ENCODE data around the gene ATCAY.

DNA sequence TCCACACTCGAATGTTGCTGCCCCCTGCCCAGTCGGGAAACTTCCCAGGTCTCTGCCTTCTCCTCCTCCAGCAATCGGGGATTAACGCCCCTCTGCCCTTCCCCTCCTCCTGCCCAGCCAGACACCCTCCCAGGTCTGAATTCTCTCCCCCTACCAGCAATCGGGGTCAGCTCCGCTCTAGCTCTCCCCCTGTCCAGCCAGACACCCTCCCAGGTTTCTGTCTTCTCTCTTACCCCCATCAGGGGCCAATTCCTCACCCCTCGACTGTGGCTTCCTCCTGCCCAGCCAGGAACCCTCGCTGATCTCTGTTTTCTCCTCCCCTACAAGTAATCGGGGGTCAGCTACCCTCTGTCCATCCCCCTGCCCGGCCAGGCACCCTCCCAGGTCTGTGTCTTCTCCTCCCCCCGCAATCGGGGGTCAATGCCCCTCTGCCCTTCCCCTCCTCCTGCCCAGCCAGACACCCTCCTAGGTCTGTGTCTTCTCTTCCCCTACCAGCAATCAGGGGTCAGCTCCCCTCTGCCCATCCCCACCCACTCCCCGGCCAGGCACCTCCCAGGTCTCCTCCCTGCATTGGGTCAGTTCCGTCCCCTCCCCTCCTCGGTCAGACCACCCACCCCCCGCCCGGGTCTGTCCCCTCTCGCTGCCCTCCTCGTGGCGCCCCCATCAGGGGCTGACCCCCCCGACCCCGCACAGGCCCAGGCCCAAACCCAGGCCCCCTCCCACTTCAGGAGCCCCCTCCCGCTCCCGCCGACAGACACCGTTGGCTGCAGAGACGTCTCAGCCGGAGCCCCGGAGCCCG, 12.3 kb upstream of the ATCAY start:
- TF ChIP-seq, protein P1, sequence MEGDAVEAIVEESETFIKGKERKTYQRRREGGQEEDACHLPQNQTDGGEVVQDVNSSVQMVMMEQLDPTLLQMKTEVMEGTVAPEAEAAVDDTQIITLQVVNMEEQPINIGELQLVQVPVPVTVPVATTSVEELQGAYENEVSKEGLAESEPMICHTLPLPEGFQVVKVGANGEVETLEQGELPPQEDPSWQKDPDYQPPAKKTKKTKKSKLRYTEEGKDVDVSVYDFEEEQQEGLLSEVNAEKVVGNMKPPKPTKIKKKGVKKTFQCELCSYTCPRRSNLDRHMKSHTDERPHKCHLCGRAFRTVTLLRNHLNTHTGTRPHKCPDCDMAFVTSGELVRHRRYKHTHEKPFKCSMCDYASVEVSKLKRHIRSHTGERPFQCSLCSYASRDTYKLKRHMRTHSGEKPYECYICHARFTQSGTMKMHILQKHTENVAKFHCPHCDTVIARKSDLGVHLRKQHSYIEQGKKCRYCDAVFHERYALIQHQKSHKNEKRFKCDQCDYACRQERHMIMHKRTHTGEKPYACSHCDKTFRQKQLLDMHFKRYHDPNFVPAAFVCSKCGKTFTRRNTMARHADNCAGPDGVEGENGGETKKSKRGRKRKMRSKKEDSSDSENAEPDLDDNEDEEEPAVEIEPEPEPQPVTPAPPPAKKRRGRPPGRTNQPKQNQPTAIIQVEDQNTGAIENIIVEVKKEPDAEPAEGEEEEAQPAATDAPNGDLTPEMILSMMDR (conservative IDR thresholded peaks at IDR 0.05; ENCODE audit: low read length): no peak
- no peak for TF ChIP-seq EZH2phosphoT487 (IDR thresholded peaks at IDR 0.05; ENCODE audit: borderline replicate concordance, low read depth, low read length)

Data from OCI-LY7 (cell line).